ENCODE data around the gene XRCC3. TPM values are rescaled to one million over a fixed set of nuclear protein-coding genes. Genes with fewer than 3 reads are reported as not detected.

The XRCC3 gene
- total RNA-seq, 1 donor from 2014 or later, result 4.1 TPM

DNA sequence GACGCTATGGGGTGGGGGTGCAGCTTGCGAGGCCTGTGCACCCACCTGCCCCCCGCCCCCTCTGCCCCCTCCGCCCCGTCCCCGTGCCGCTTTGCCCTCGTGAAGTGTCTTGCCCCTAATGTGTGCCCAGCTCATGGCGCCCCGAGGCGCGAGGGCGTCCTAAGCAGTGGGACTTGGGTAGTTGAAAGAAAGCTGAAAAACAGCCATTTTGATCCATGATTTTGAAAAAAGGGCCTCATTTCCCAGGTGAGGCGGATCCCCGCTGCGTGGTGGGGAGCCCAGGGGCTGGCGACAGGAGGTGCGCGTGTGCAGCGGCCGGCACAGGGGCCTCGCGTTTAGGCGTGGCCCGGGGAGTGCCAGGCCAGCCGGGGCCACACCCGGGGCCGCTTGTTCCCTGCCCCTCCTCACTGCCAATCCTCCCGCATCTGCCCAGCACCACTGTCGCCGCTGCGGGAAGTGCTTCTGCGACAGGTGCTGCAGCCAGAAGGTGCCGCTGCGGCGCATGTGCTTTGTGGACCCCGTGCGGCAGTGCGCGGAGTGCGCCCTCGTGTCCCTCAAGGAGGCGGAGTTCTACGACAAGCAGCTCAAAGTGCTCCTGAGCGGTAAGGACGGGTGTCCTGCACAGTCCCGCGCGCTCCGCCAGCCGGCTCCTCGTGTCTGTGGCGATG, 12.2 kb upstream of the XRCC3 start:
- no peak overlapping the region for H3K27ac ChIP-seq (replicated peaks)
- H3K4me1 ChIP-seq, result peaks cover 66% of the 10 kb centered on the region
- H3K4me3 ChIP-seq, result no peak overlapping the region
- DNase-seq, result no peak
- no peaks in the 10 kb centered on the region for H3K9me3 ChIP-seq (replicated peaks)
- H3K27me3 ChIP-seq (ENCODE audit: low read depth), result no peaks in the 10 kb centered on the region
- TF ChIP-seq, protein P1, sequence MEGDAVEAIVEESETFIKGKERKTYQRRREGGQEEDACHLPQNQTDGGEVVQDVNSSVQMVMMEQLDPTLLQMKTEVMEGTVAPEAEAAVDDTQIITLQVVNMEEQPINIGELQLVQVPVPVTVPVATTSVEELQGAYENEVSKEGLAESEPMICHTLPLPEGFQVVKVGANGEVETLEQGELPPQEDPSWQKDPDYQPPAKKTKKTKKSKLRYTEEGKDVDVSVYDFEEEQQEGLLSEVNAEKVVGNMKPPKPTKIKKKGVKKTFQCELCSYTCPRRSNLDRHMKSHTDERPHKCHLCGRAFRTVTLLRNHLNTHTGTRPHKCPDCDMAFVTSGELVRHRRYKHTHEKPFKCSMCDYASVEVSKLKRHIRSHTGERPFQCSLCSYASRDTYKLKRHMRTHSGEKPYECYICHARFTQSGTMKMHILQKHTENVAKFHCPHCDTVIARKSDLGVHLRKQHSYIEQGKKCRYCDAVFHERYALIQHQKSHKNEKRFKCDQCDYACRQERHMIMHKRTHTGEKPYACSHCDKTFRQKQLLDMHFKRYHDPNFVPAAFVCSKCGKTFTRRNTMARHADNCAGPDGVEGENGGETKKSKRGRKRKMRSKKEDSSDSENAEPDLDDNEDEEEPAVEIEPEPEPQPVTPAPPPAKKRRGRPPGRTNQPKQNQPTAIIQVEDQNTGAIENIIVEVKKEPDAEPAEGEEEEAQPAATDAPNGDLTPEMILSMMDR (IDR thresholded peaks at IDR 0.05; ENCODE audit: borderline replicate concordance), result no peak
- H3K36me3 ChIP-seq, result peaks cover 34% of the 10 kb centered on the region
- intact Hi-C loops (cut with micrococcal nuclease), result no loop called here

DNA sequence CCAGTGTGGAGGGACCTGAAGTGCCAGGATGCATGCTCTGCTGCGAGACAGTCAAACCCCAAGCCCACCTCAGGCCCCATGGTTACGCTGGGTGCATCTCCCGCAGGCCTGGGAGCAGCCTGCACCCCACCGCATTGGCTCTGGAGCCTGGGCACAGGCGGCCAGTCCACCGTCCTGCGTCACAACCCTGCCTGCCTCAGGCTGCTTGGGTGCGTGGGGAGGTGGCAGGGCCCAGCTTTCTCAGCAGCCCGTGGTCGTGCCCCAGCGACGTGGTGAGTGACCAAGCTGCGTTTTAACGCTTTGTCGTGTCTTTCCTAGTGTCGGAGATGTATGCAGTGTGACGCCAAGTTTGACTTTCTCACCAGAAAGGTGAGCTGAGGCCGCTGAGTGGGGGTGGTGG, 11.2 kb upstream of the XRCC3 start:
- Histone ChIP-seq H3K9me3 (replicated peaks) (no peaks in the 10 kb centered on the region), H3K27ac (replicated peaks) (no peak overlapping the region), H3K4me1 (peaks cover 76% of the 10 kb centered on the region), H3K36me3 (peaks cover 28% of the 10 kb centered on the region), H3K27me3 (ENCODE audit: low read depth) (no peaks in the 10 kb centered on the region), H3K4me3 (no peak overlapping the region)
- intact Hi-C loops (cut with micrococcal nuclease), result no loop called here
- DNase-seq, result no peak
- TF ChIP-seq, protein P1 (IDR thresholded peaks at IDR 0.05; ENCODE audit: borderline replicate concordance), result no peak

DNA sequence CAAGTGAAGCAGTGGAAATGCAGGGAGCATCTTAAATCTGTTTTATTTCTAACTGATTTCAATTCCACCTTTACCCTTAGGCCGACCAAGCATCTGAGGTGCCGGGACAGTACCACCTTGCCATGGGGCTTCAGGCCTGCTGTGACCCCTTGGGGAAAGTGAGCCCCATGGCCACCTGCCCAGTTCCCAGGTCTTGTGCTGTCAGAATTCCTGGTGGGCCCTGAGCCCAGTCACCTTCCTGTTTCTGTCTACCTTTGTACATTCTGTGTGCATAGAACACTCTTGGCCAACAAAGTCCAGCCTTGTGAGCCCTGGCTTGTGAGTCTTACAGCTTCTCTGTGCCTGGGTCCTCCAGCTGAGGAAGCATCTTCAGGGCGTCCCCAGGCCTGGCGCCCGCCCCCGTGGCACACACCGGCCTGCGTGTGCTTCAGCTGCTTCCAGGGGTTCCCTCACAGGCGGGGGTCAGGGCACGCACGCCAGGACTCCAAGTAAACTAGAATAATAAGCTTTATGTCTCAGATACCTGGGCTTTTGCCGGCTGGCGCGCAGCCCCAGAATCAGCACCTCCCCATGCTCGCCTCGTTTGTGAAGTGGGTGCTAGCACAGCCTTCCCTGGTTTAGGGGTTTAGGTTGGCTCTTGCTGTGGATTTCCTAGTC, 10.6 kb upstream of the XRCC3 start:
- Histone ChIP-seq H3K4me3 (no peak overlapping the region), H3K27ac (replicated peaks) (no peak overlapping the region), H3K36me3 (peaks cover 28% of the 10 kb centered on the region), H3K4me1 (peaks cover 73% of the 10 kb centered on the region), H3K27me3 (ENCODE audit: low read depth) (no peaks in the 10 kb centered on the region), H3K9me3 (replicated peaks) (no peaks in the 10 kb centered on the region)
- DNase-seq, result no peak
- TF ChIP-seq, protein P1 (IDR thresholded peaks at IDR 0.05; ENCODE audit: borderline replicate concordance), result no peak
- intact Hi-C loops (cut with micrococcal nuclease), result no loop called here

DNA sequence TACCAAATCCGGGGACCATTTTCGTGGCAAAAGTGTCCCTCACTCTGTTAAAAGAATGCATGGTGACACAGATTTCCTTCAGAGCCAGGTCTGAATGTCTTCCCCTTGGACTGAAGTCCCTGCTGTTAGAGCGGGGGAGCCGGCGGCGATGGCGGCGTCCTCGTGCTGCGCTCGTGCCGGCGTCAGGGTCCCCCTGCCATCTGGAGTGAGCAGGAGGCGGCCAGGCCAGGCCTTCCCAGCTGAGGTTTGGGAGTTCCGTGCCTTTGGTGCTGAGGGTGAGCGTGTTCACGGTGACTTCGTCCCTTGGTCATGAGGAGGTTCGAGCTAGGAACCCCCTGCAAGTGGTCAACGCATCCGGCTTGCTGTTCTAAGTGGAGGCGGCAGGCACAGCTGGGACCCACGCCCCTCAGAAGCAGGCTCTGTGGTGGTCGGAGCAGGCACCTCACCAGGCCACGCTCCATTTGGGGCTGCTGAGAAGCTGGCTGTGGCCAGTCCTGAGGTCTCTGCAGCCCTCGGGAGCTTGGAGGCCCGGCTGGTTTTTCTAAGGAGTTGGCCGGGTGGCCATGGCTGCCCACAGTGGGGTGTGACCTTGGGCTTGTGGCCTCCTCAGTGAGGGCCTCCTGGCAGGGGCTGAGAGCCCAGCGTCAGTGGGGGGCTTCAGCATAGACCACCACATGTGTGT, 9.9 kb upstream of the XRCC3 start:
- DNase-seq, result no peak
- Histone ChIP-seq H3K9me3 (replicated peaks) (no peaks in the 10 kb centered on the region), H3K4me1 (peaks cover 66% of the 10 kb centered on the region), H3K36me3 (peaks cover 28% of the 10 kb centered on the region), H3K27me3 (ENCODE audit: low read depth) (no peaks in the 10 kb centered on the region), H3K4me3 (no peak overlapping the region), H3K27ac (replicated peaks) (no peak overlapping the region)
- intact Hi-C loops (cut with micrococcal nuclease), result no loop called here
- TF ChIP-seq, protein P1 (IDR thresholded peaks at IDR 0.05; ENCODE audit: borderline replicate concordance), result no peak

DNA sequence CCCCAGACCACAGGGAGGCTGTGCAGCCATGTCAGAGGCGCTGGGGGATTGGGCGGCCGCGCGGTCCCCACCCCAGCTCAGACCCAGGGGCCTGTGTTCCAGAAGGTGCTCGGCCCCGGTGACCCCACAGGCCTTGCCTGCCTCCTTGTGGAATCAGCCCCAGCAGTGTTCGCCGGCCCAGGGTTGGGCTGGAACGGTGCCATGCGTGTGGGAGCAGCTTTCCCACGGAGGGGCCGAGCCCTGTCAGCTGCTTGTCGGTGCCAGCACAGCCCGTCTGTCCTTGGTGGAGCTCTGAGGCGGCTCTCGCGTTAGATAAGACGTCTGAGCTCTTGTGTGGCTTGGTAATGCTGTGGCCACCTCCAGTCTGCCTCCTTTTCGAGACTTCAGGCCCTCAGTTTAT, 8.9 kb upstream of the XRCC3 start:
- Histone ChIP-seq H3K4me1 (peaks cover 57% of the 10 kb centered on the region), H3K36me3 (peaks cover 18% of the 10 kb centered on the region), H3K9me3 (replicated peaks) (no peaks in the 10 kb centered on the region), H3K4me3 (no peak overlapping the region), H3K27me3 (ENCODE audit: low read depth) (no peaks in the 10 kb centered on the region), H3K27ac (replicated peaks) (peak overlapping the region; percentile 71)
- peak; percentile 75 for DNase-seq
- intact Hi-C loops (cut with micrococcal nuclease), result no loop called here
- TF ChIP-seq, protein P1 (IDR thresholded peaks at IDR 0.05; ENCODE audit: borderline replicate concordance), result peak; percentile 36
